Astrocyte (in vitro differentiated cells and primary cell): ENCODE data around the gene HLA-DPA1. TPM values are rescaled to one million over a fixed set of nuclear protein-coding genes. Genes with fewer than 3 reads are reported as not detected.
"Not testable (repeated sequence)": the region's sequence is repeated elsewhere in the genome, so short reads cannot be mapped to it uniquely, and the experiment has no call there.

Source experiments
- DNase-seq: peaks from one replicate; pipeline ENCODE4 v3.0.0-alpha.2; 2010; ENCODE audit warnings: low read depth
- FAIRE-seq: peaks from 2 replicates; lab custom pipeline; 2011; peaks lifted over from hg19 to GRCh38; lab: Jason Lieb, UNC
- H2AFZ ChIP-seq: 2 replicates; pipeline ENCODE4 v1.6.0; 2012; ENCODE audit warnings: low read depth, low read length, inconsistent platforms
- H3K27ac ChIP-seq: 2 replicates; pipeline ENCODE4 v1.5.1; 2011; ENCODE audit warnings: low read depth, low read length, inconsistent platforms
- H3K27me3 ChIP-seq: 2 replicates; pipeline ENCODE4 v1.6.0; 2011; ENCODE audit warnings: low read length, inconsistent platforms; ENCODE audit not compliant: insufficient read depth
- H3K36me3 ChIP-seq: 2 replicates; pipeline ENCODE4 v1.5.1; 2011; ENCODE audit warnings: low read length, inconsistent platforms; ENCODE audit not compliant: insufficient read depth
- H3K4me1 ChIP-seq: 2 replicates; pipeline ENCODE4 v1.5.1; 2011; ENCODE audit warnings: low read length, inconsistent platforms; ENCODE audit not compliant: insufficient read depth
- H3K4me2 ChIP-seq: 2 replicates; pipeline ENCODE4 v1.6.0; 2012; ENCODE audit warnings: low read length, inconsistent platforms
- H3K4me3 ChIP-seq: 2 replicates; pipeline ENCODE4 v1.5.1; 2011; ENCODE audit warnings: low read depth, mild to moderate bottlenecking, low read length, inconsistent platforms; ENCODE audit not compliant: insufficient read depth
- H3K79me2 ChIP-seq: 2 replicates; pipeline ENCODE4 v1.6.0; 2012; ENCODE audit warnings: mild to moderate bottlenecking, low read length, inconsistent platforms; ENCODE audit not compliant: insufficient read depth
- H3K9ac ChIP-seq: 2 replicates; pipeline ENCODE4 v1.6.0; 2012; ENCODE audit warnings: mild to moderate bottlenecking, low read length, inconsistent platforms
- H3K9me3 ChIP-seq: 2 replicates; pipeline ENCODE4 v1.5.1; 2012; ENCODE audit warnings: low read depth, mild to moderate bottlenecking, low read length, inconsistent platforms; ENCODE audit not compliant: insufficient read depth
- H4K20me1 ChIP-seq: 2 replicates; pipeline ENCODE4 v1.6.0; 2012; ENCODE audit warnings: low read length, inconsistent platforms; ENCODE audit not compliant: insufficient read depth
- H3K27ac Mint-ChIP-seq: one replicate; pipeline ENCODE4 v1.8.0; 2021; ENCODE audit warnings: mild to moderate bottlenecking, mixed read lengths; ENCODE audit not compliant: unreplicated experiment
- H3K27me3 Mint-ChIP-seq: one replicate; pipeline ENCODE4 v1.8.0; 2021; ENCODE audit warnings: low read depth, mixed read lengths; ENCODE audit not compliant: unreplicated experiment
- H3K36me3 Mint-ChIP-seq: one replicate; pipeline ENCODE4 v1.8.0; 2021; ENCODE audit warnings: low read depth, mixed read lengths; ENCODE audit not compliant: unreplicated experiment
- H3K4me1 Mint-ChIP-seq: one replicate; pipeline ENCODE4 v1.8.0; 2021; ENCODE audit warnings: low read depth, mixed read lengths; ENCODE audit not compliant: unreplicated experiment
- H3K4me3 Mint-ChIP-seq: one replicate; pipeline ENCODE4 v1.8.0; 2021; ENCODE audit warnings: mild to moderate bottlenecking, moderate library complexity, mixed read lengths; ENCODE audit not compliant: unreplicated experiment
- H3K9me3 Mint-ChIP-seq: one replicate; pipeline ENCODE4 v1.8.0; 2021; ENCODE audit warnings: mild to moderate bottlenecking, mixed read lengths; ENCODE audit not compliant: unreplicated experiment
- CTCF ChIP-seq: IDR thresholded peaks from 2 replicates; pipeline ENCODE4 v1.5.1; 2011; ENCODE audit warnings: low read depth, mild to moderate bottlenecking, inconsistent platforms, low read length, moderate library complexity; ENCODE audit not compliant: insufficient read depth
- EZH2 ChIP-seq: IDR thresholded peaks from 2 replicates; pipeline ENCODE4 v1.6.1; 2012; ENCODE audit warnings: mild to moderate bottlenecking, low read length, inconsistent platforms; ENCODE audit not compliant: insufficient read depth
- total RNA-seq: library from RNA; stranded (reverse); gene quantifications from 2 replicates; pipeline ENCODE4 v1.2.1, GENCODE V29; 2021

HLA-DPA1 gene
- total RNA-seq, 1 donor from 2014 or later: 1.7 TPM

- Histone ChIP-seq H4K20me1 (no peaks in the 10 kb centered on the region), H3K9ac (no peak overlapping the region), H3K27me3 (no peaks in the 10 kb centered on the region), H2AFZ (no peak overlapping the region), H3K4me2 (no peak overlapping the region), H3K79me2 (no peaks in the 10 kb centered on the region), H3K9me3 (no peaks in the 10 kb centered on the region), H3K4me3 (no peak overlapping the region), H3K36me3 (no peaks in the 10 kb centered on the region), H3K4me1 (no peaks in the 10 kb centered on the region), H3K27ac (no peak overlapping the region)
- H3K4me3 Mint-ChIP-seq: no peak overlapping the region
- no peak overlapping the region for H3K27ac Mint-ChIP-seq
- DNase-seq (no peak), FAIRE-seq (no peak)
- peaks cover 4% of the 10 kb centered on the region for H3K4me1 Mint-ChIP-seq
- H3K9me3 Mint-ChIP-seq: peaks cover 2% of the 10 kb centered on the region
- H3K27me3 Mint-ChIP-seq: peaks cover 3% of the 10 kb centered on the region
- peaks cover 2% of the 10 kb centered on the region for H3K36me3 Mint-ChIP-seq
- TF ChIP-seq EZH2: no peak
- no peak for TF ChIP-seq CTCF
Measured at GRCh38 chr6:33065312-33065711, 8.1 kb downstream of the HLA-DPA1 start.

DNA sequence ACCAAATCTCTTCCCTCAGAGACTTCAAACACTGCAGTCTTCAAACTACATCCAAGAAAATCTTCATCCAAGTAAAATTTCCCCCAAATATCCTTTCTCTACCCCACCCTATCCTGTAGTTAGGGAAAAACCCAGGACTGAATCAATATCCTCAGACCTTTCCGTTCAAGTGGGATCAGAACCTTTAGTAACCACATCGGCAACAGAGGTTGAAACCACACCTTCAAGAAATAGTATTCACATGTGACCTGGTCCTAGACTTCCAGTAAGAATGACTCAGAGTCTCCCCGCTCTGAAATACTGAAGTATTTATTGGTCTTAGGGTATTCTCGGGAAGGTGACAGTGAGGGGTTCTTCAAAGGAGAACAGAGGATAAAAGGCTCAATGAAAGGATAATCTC is 8.7 kb downstream of the HLA-DPA1 start:
- Mint-ChIP-seq H3K4me1 (peaks cover 4% of the 10 kb centered on the region), H3K9me3 (peaks cover 2% of the 10 kb centered on the region), H3K27me3 (peaks cover 3% of the 10 kb centered on the region), H3K27ac (no peak overlapping the region), H3K36me3 (peaks cover 2% of the 10 kb centered on the region), H3K4me3 (no peak overlapping the region)
- TF ChIP-seq EZH2 (no peak), CTCF (no peak)
- Histone ChIP-seq H3K27me3 (no peaks in the 10 kb centered on the region), H3K9me3 (no peaks in the 10 kb centered on the region), H3K36me3 (no peaks in the 10 kb centered on the region), H4K20me1 (no peaks in the 10 kb centered on the region), H3K4me3 (no peak overlapping the region), H2AFZ (no peak overlapping the region), H3K27ac (no peak overlapping the region), H3K4me2 (no peak overlapping the region), H3K79me2 (no peaks in the 10 kb centered on the region), H3K4me1 (no peaks in the 10 kb centered on the region), H3K9ac (no peak overlapping the region)
- no peak for DNase-seq
- FAIRE-seq: no peak

- not testable (repeated sequence) for H3K4me1 ChIP-seq, H3K9me3 Mint-ChIP-seq, H3K4me3 Mint-ChIP-seq, H3K27ac ChIP-seq, H3K9me3 ChIP-seq, H3K27me3 ChIP-seq, H3K9ac ChIP-seq, H3K4me2 ChIP-seq, H3K79me2 ChIP-seq, H2AFZ ChIP-seq, H3K36me3 ChIP-seq, H3K36me3 Mint-ChIP-seq, H3K27ac Mint-ChIP-seq, DNase-seq, H3K4me3 ChIP-seq, H3K27me3 Mint-ChIP-seq, H3K4me1 Mint-ChIP-seq, H4K20me1 ChIP-seq, FAIRE-seq
Measured at GRCh38 chr6:33063435-33063834, 10.0 kb downstream of the HLA-DPA1 start.
